Measurements from ENCODE around the gene TLCD5. TPM values are rescaled to one million over a fixed set of nuclear protein-coding genes. Genes with fewer than 3 reads are reported as not detected.

The TLCD5 gene
- total and polyA plus RNA-seq, 7 donors = 0.39 to 2.5 (median 0.71) TPM

DNA sequence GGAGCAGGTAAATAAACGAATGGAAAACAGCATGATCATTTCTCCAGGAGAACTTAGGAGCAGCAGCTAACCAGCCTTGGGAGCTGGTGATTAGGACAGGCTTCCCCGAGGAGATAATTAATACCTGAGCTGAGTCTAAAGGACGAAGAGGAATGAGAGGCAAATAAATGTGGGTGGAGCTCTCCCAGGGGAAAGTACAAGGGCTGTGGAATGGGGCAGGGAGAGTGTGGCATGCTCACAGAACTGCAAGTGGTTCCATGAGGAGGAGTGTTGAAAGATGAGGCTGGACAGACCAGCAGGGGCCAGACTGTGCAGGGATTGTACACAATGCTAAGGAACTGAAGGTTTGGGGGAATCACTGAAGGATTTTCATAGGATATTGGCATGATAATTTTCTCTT, 14.2 kb upstream of the TLCD5 start:
- H3K27me3 ChIP-seq (ENCODE audit: insufficient read depth in 3 of 3, low read length in 2 of 3) = peaks cover 0 to 18% (median 2%) of the 10 kb centered on the region in 3 donors
- no peak overlapping the region for H3K4me3 ChIP-seq
- TF ChIP-seq, protein P1, sequence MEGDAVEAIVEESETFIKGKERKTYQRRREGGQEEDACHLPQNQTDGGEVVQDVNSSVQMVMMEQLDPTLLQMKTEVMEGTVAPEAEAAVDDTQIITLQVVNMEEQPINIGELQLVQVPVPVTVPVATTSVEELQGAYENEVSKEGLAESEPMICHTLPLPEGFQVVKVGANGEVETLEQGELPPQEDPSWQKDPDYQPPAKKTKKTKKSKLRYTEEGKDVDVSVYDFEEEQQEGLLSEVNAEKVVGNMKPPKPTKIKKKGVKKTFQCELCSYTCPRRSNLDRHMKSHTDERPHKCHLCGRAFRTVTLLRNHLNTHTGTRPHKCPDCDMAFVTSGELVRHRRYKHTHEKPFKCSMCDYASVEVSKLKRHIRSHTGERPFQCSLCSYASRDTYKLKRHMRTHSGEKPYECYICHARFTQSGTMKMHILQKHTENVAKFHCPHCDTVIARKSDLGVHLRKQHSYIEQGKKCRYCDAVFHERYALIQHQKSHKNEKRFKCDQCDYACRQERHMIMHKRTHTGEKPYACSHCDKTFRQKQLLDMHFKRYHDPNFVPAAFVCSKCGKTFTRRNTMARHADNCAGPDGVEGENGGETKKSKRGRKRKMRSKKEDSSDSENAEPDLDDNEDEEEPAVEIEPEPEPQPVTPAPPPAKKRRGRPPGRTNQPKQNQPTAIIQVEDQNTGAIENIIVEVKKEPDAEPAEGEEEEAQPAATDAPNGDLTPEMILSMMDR (IDR thresholded peaks at IDR 0.05) = no peak
- no peak overlapping the region for H3K27ac ChIP-seq
- H3K4me1 ChIP-seq = no peaks in the 10 kb centered on the region
- DNase-seq (no peak), ATAC-seq (no peak)
- H3K36me3 ChIP-seq (ENCODE audit: insufficient read depth in 1 of 2, low read depth in 1 of 2) = no peaks in the 10 kb centered on the region
- 75 to 80% (median 76%) methylated on average over 3 of the region's 3 CpGs for WGBS, 3 donors
- H3K9me3 ChIP-seq = no peaks in the 10 kb centered on the region
- intact Hi-C loops (cut with DNase I) = no loop called here

DNA sequence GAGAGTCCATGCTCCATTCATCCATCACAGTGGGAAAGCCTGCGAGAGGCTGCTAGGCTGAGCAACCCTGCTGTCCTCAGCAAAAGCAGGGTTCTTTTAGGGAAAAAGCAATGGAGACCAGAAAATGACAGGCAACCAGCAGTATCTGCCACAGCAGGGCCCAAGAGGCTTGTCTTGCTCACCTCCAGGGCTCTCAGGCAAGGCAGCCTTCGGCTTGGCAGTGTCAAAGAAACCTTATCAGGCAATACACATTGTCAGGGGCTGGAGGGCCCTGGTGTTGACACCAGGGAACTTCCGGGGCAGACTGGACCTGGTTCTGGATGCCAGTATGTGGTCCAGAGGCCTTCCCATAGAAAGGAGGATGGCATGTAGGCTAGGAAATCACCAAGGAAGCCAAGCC, 10.2 kb upstream of the TLCD5 start:
- Histone ChIP-seq H3K4me1 (no peaks in the 10 kb centered on the region), H3K36me3 (ENCODE audit: insufficient read depth in 1 of 2, low read depth in 1 of 2) (no peaks in the 10 kb centered on the region), H3K27ac (no peak overlapping the region), H3K4me3 (no peak overlapping the region), H3K9me3 (no peaks in the 10 kb centered on the region), H3K27me3 (ENCODE audit: insufficient read depth in 3 of 3, low read length in 2 of 3) (peaks cover 0 to 12% (median 0%) of the 10 kb centered on the region in 3 donors)
- intact Hi-C loops (cut with DNase I) = no loop called here
- WGBS, 3 donors = 86 to 89% (median 88%) methylated on average over 3 of the region's 3 CpGs
- ATAC-seq (no peak), DNase-seq (no peak)
- TF ChIP-seq, protein P1 (IDR thresholded peaks at IDR 0.05) = no peak

DNA sequence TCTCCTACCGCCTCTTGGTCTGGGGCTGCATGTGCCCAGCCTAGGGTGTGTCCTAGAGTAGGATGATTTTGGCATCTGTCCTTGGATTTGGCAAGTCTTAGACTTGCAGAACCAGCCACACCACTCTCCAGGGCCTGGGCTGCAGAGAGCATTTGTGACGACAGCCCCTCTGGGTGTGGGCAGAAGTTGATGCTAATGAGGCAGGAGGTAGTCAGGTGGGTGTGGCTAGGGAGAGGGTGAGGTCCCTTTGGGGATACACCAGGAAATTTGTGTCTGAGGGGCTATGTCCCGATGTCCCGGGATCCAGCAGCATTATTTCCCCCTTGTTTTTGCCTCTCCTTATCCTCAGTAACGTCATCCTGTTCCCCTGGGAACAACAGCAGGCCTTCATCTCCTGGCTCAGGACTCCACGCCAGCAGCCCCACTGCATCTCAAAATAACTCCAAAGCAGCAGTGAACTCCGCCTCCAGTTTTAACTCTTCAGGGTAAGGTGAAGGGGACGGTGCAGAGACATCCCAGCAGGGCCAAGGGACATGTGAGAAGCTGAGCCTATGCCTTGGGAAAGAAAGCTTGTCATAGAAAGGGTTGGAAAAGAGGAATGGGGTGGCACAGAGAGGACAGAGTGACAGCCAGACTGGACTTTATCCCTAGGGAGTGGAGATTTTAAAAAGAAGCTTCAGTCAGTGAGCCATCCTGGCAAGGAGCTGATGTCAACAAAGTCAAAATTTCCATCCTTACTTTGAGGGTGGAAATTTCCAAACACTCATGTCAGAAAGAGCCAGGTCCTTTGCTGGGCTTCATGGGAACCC, 8.0 kb upstream of the TLCD5 start:
- H3K27ac ChIP-seq = peak overlapping the region; percentile 10
- intact Hi-C loops (cut with DNase I) = no loop called here
- H3K9me3 ChIP-seq = no peaks in the 10 kb centered on the region
- ATAC-seq (peak; percentile 27 to 51 (median 30)), DNase-seq (peak in 1 of 2 donors; percentile 36)
- no peaks in the 10 kb centered on the region for H3K4me1 ChIP-seq
- H3K36me3 ChIP-seq (ENCODE audit: insufficient read depth in 1 of 2, low read depth in 1 of 2) = no peaks in the 10 kb centered on the region
- no peak overlapping the region for H3K4me3 ChIP-seq
- TF ChIP-seq, protein P1 (IDR thresholded peaks at IDR 0.05) = no peak
- 12 to 20% (median 14%) methylated on average over 8 of the region's 8 CpGs for WGBS, 3 donors
- no peaks in the 10 kb centered on the region for H3K27me3 ChIP-seq (ENCODE audit: insufficient read depth in 3 of 3, low read length in 2 of 3)

DNA sequence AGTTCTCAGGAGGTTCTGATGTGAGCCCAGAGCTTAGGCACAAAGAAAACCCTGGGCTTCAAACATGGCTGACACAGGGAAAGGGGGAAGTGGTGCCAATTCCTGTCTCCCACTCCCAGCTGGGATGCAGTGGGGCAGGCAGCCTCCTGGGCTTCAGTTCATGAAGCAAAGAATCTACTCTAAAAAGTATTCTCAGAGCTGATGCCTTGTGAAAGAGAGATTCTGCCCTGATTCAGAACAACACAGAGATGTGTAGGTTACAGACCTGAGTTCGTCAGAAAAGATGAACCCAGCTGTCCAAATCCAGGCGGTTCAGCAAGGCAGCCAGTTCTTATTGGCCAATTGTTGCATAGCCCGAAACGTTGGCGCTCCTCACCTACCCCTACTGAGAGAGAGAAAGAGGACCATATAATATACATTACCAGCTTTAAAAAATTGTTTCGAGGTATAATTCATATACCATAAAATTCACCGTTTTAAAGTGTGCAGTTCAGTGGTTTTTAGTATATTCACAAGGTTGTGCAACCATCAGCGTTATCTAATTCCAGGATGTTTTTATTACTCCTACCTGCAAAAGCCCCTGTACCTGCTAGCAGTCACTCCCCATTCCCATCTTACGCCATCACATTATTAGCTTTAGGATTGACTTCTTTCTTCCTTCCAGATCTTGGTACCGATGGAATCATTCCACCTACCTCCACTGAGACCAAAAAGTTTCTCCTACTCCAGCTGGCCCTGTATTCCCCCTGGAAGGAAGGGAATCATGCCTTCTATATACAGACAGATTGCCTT, 7.2 kb upstream of the TLCD5 start:
- TF ChIP-seq, protein P1 (IDR thresholded peaks at IDR 0.05) = no peak
- intact Hi-C loops (cut with DNase I) = no loop called here
- WGBS, 3 donors = 76 to 81% (median 78%) methylated on average over 10 of the region's 10 CpGs
- Histone ChIP-seq H3K27me3 (ENCODE audit: insufficient read depth in 3 of 3, low read length in 2 of 3) (no peaks in the 10 kb centered on the region), H3K4me3 (no peak overlapping the region), H3K9me3 (no peaks in the 10 kb centered on the region), H3K4me1 (no peaks in the 10 kb centered on the region), H3K27ac (peak overlapping the region; percentile 10), H3K36me3 (ENCODE audit: insufficient read depth in 1 of 2, low read depth in 1 of 2) (no peaks in the 10 kb centered on the region)
- DNase-seq (no peak), ATAC-seq (no peak)

Measured in psoas muscle (tissue), 8 donors.